GM04504 (cell line): ENCODE data around the gene CLSTN3.

ENCODE experiments used
- DNase-seq: peaks from one replicate; pipeline ENCODE4 v3.0.0-alpha.2; 2012; ENCODE audit warnings: low read depth

The CLSTN3 gene

DNA sequence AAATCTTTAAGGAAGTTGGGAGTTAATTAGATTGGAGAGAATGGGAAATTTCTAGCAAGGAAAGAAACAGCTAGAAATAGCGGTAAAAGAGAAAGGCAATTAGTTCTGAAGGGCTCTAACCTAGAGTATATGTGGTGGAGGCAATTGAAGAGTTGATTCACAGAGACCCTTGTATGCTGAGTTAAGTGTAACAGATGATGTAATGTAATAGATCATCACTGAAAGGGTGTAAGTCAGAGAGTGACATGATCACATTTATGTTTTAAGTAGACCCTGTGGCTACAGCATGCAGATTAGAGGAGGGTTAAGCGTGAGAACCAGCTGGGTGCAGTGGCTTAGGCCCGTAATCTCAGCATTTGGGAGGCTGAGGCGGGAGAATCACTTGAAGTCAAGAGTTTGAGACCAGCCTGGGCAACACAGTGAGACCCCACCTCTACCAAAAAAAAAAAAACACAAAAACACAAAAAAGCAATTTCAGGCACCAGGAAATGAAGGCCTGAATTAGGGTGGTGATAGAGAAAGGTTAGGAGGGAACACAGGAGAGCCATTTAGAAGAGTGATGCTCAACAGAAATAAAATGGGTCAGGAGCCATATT, 4.4 kb upstream of the CLSTN3 start:
- DNase-seq: no peak

DNA sequence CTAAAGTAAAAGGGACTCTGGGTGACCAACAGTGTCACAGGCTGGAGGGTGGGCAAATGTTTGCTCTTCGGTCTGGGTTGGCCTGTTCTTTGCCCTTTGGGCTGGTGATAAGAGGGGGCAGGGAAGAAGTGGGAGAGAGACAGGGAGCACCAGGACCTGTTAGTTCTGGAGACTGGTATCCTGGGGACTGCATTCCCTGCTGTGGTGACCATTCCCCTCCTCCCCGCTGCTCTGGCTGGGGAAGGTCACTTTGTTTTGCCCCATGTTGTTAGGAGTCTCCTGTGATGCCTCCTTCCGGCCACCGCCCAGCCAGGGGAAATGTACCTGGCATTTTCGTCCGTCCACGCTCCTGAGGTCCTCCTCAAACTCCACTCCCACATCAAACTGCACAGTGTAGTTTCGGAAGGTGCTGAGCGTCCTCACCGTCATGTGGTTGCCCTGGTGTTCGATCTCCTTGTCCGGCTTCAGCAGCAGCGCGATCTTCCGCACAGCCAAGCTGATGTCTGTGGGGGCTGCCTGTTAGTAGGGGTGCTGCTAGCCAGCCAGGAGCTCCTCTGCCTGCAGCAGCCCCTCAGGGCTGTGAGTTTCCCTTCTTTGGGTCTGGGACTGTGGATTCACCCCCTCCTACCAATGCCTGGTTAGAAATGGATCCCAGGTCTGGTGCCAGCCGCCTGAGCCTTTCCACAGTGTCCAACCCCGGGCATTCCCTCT, 2.1 kb upstream of the CLSTN3 start:
- DNase-seq: no peak

DNA sequence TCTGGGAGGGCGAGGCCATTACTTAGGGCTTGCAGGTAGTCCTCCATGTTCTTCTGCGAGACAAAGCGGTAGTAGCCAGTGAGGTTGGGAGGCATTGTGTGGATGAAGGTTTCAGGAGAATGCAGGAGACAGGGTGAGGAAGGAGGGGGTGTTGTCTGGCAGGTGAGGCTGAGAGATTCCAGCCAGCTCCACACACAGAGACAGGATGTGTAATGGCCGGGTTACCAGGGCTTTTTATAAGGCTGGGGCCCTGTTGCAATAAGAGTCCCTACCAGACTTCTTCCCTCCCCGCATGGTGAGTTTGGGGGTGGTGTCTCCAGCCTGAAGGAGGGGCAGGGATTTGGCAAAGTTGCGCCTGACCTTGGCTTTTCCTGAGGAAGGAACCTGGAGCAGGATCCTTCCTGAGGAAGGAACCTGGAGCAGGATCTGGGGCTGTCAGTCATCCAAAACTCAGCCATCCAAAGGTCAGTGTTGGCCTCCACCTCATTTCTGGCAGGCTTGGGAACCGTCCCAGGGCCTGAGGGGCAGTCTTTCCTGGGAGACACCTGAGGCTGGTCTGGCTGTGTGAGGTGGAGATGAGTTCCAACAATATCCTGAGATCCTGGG, 1.4 kb upstream of the CLSTN3 start, which contains the start of gene RBP5:
Gene RBP5 (minus strand): TSS at position 209 of the 606 bp plus-strand sequence. CDS start 114 bp downstream, at position 95.
- no peak for DNase-seq

DNA sequence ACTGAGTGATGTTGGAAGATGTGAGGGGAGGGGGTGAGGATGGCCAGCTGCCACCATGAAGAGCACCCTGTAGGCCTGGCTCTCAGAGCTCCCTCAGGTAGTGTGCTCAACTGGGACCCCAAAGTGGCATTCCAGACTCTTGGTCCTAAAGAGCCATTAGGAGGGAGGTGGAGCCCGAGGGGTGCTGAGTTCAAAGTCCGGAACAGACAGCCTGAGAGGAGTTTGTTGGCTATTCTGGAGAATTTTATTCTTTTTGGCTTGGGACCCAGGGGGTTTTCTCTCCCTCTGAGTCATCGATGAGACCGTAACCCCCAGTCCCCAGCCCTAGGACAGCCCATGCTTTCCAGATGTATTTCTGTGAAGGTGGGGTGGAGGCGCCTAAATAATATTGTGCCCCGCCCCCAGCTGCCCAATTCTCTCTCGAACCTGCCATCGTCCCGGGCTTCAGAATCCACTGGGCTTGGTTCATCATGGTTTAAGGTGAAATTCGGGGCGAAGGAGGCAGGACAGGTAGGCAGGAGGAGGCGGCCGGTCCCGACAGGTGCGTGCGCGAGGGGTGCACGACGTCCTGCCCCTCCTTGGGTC, 792 bp upstream of the CLSTN3 start:
- DNase-seq: no peak

DNA sequence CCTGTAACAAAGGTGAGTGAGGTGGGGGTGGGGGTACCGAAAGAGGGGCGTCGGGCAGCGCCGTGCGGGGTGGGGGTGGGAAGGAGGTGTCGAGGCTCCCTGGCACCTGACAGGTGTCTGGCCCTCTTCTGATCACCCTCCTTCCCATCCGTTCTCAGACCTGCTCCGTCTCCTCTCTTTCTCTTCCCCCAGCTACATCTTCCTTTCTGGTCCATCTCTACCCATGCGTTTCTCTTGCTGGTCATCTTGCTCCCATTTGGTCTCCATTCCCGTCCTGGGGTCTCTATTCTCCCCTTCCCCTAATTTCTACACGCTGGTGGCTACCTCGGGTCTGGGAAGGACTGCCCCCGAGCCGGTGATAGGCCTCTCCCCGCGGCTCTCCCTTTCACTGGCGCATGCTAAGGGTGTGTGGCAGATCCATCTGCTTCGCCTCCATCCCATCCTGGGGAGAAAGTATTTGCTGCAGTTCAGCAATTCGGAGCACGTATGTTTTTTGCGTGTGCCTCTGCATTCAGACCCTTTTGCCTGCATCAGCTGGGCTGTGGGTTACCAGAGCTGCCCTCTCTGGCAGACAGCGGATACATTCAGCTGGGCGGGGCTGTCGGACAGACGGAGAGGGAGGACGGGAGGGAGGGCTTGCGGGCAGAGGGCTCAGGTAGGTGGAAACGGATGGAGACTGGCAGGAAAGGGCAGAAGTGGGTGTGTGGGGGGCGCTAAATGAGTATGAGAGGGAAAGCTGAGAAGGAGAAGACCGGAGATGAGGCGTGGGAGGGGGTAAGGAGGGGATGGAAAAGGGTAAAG, 730 bp downstream of the CLSTN3 start:
- no peak for DNase-seq

DNA sequence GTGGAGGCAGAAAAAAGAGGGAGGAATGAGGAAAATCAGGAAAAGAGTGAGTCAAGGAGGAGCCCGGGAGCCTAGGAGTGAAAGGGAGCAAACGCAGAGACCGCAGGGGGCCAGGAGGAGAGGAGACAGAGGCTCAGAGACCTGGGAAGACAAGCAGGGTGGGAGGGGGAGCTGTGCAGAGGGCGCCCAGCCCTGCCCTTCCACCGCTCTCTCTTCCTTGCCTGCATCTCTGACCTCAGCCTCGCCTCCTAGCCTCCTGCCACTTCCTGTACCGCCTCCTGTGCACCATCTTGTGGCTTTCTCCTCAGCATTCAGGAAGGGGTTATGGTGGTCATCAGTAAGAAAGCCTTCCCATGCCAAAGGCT, 1.3 kb downstream of the CLSTN3 start:
- no peak for DNase-seq

DNA sequence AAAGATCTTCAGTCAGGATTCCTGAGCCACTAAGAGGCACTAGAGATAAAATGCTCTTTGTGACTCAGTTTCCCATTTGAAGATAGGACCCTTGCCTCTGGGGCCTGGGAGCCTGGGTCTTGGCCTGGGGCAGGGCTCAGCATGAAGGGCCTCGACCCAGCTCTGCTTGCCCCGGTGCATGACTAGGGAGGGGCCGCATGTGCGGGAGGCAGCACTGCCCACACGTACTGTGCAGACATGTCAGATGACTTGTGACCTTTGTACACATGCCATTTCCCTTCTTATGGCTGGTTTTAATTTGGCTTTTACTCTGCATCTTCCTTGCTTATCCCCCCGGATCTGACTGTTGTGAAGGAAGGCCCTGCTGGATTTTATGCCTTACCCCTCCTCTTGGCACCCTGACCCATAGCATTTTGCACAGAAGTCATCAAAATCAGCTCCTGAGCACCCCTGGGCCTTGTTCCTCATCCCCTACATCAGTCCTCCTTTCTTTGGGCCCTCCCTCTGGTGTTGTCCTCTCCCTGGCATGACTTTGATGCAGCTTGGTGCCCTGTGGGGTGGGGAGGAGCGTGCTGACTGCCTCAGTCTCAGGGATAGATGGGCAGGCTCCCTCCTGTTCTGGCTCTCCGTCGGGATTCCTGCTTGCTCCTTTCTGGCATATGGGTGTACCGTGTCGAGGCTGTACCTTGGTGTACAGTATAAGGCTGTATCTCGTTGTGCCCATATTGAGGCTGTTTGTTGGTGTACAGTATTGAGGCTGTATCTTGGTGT, 4.4 kb downstream of the CLSTN3 start:
- no peak for DNase-seq

DNA sequence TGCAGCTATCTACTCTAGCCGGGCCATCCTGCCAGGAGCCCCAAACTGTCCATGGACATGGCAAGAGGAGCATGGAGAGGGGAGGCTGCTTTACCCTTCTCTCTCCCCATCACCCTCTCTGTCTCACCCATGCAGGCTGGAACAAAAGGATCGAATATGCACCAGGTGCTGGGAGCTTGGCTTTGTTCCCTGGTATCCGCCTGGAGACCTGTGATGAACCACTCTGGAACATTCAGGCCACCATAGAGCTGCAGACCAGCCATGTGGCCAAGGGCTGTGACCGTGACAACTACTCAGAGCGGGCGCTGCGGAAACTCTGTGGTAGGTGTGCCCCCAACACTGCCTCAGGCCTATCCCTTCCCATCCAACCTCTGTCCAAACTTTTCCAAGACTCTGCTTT, 5.9 kb downstream of the CLSTN3 start:
- no peak for DNase-seq

DNA sequence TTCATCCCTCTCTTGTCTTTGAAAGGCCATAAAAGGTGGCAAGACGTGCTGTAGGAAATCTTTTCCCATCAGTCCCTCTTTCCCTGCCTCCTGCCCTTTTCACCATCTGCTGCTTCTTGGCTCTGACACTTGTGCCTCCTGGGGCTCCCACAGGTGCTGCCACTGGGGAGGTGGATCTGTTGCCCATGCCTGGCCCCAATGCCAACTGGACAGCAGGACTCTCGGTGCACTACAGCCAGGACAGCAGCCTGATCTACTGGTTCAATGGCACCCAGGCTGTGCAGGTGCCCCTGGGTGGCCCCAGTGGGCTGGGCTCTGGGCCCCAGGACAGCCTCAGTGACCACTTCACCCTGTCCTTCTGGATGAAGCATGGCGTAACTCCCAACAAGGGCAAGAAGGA, 6.5 kb downstream of the CLSTN3 start:
- DNase-seq: no peak

DNA sequence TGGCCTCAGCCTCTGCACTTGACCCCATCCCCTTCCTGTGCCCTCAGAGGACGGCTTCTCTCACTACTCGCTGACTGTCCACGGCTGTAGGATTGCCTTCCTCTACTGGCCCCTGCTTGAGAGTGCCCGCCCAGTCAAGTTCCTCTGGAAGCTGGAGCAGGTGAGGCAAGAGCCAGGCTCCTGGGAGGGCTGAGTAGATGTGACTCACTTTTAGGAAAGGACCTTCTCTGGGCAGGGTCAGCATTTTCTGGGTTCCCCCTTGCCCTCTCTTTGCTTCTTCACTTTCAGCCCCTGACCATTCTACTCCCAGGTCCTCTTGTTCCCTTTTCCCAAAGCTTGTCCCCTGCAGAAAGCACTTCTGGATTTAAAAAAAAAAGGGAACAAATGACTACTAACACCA, 7.7 kb downstream of the CLSTN3 start:
- no peak for DNase-seq

DNA sequence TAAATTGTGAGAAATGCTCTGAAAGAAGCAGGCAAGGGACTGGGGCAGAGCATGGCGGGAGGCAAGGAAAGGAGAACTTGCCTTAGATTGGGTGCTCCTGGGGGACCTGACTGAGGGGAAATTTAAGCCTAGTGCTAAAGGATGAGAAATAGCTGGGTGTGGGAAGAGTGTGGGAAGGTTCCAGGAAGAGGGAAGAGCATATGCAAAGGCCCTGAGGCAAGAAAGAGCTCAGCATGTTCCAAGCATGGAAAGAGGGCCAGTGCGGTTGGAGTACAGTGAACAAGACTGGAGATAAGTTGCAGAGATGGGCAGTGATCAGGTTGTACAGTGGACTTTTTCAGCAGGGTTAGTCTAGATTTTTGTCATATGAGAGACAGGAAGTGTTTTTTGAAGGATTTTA, 9.0 kb downstream of the CLSTN3 start:
- DNase-seq: no peak

DNA sequence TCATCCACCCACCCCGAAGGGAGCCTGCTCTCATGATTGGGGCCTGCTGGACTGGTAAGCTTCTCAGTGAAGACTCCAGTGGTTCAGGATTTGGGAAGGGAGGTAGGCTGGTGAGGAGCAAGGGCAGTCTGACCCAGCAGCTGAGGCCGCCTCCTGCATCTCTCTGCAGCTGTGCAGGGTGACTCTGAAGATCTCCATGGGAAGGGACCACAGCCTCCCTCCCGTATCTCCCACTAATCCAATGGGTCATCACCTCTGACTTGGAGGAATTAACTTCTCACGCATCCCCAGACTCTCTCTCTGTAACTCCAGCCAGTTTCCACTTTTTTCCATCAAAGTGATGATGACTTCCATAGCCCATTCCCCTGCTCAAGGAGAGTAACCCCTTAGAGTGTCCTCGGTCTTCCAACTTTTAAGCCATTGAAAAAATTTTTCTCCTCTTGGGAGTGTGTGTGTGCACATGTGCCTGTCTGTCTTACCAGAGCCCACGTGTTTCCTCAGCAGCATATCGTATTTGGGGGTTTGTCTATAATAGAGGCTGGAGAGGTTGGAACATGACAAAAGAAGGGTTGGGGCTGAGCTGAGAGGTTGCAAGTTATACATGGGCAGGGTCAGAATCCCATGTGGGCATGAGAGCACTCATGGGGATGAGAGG, 11.3 kb downstream of the CLSTN3 start:
- DNase-seq: no peak

DNA sequence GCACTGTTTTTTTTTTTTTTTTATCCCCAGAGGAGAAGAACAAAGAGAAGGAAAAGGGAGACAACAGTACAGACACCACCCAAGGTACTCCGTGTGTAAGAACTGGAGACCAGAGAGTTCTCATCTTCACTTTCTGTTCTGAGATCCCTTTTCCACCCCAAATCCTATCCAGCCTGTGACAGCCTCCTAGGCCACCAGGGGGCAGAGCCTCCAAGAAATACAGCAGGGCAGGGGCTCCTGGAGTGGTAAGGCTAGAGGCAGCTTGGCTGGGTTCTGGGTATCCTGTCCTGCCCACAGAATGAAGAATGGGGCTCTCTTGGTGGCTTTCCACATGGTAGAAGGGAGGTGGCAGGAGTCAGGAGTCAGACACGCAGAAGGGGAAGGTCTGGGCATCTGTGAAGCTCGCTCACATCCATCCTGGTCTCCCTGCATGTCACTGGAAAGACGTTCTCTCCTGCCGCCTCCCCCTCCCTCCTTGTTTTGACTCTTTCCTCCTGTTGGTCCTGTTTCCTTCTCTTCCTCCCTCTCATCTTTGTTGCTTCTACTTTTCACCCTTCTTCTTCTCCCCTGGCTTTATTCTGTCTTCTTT, 12.0 kb downstream of the CLSTN3 start:
- no peak for DNase-seq

DNA sequence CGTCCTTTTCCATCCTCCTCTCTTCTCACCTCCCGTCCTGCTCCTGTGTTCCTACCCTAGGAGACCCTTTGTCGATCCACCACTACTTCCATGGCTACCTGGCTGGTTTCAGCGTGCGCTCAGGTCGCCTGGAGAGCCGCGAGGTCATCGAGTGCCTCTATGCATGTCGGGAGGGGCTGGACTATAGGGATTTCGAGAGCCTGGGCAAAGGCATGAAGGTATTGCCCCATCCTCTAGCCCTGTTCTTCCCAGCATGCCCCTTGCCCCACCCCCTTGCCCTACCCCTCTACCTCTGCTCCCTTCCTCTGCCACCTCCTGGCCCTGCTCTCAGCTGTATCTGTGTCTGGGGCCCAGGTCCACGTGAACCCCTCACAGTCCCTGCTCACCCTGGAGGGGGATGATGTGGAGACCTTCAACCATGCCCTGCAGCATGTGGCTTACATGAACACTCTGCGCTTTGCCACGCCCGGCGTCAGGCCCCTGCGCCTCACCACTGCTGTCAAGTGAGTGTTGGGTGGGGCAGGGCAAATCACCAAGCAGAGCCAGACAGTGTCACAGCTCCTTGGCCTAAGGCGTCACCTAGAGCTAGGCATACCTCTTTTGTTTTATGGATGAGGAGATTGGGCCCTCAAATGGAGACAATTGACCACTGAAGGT, 12.8 kb downstream of the CLSTN3 start:
- no peak for DNase-seq

DNA sequence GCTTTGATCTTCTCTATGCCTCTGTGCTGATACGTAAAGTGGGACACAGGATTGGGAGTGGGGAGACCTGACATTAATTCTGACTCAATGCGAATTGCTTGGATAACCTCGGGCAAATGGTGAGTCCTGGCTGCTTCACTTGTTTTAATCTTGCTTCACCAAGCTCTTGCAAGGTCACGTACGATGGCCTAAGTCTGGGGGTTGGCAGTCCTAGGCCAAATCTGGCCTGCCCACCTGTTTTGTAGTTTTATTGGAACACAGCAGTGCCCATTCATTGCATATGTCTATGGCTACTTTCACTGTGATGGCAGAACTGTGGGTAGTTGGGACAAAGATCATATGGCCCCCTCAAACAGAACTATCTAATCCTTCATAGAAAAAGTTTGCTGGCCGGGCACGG, 13.4 kb downstream of the CLSTN3 start:
- no peak for DNase-seq

DNA sequence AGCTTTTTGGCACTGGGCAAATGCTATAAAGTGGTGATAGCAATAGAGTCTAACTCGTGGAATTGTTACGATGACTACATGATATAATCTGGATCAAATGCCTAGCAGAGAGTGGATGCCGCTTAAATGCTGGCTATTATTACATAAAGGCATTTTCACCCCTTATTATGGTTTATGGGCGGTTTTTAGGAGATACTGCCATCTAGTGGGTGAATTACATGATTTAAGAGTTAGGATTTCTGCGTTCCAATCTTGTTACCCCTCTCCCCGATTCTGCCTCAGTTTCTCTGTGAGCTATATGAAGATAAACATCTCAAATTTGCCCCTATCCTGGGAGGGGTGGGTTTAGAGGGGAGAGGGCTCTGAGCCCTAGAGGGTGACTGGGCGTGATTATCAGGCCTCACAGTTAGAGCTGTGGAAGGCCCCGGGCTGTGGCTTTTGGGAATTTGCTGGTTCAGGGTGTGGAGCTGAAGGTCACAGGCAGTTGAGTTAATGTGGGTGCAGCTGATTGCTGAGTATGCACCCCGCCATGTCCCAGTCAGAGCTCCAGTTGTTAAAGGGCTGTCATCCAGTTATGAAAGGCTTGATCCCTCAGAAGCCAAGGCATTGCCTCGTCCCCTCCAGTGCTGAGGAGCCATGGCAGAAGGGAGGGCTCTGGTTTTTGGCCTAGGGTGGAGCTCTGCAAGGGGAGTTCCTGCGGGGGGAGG, 14.4 kb downstream of the CLSTN3 start:
- no peak for DNase-seq

DNA sequence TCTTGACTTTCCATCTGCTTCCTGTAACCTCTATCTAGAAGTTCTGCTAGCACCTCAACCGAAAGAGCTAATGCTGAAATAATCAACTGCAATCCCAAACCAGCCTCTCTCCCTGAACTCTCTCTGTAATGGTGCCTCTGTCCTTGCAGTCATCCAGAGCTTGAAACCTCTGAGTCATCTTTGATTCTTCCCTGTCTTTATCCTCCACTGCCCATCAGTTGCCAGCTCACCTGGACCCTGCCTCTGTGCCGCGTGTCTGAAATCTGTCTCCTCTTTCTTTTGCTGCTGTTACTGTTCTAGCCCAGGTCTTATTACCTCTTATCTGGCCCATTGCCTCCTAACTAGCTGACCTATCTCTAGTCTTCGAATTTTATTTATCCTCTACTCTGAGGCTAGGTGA, 15.5 kb downstream of the CLSTN3 start:
- no peak for DNase-seq

DNA sequence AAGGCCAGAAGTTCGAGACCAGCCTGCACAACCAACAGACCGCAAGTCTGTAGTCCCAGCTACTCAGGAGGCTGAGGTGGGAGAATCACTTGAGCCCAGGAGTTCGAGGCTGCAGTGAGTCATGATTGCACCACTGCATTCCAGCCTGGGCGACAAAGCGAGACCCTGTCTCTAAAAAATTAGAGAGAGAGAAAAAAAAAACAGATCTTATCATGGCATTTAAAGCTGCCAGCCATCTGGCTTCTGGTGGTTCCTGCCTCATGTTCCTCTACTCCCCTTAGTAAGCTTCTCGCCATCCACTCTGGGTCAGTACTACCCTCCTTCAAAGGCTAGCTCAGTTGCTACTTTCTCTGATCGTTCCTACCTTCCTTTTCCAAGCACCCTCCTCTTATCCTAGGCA, 16.1 kb downstream of the CLSTN3 start:
- no peak for DNase-seq

DNA sequence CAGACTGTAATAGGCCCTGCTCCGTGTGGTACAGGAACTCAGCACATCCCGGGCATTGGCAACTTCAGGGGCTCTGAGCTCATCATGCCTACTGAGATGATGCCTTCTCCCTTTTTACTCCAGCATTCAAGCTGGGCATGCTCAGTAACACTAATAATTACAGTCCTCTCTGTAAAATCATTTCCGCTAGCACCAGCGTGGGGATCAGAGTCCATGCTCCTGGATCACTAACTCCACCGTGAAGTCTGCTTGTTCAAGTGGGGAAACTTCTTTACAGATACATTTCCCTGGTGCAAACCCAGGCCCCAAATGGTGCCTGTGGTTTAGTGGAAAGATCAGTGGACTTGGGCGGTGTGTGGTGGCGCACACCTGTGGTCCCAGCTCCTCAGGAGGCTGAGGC, 16.7 kb downstream of the CLSTN3 start:
- DNase-seq: no peak

DNA sequence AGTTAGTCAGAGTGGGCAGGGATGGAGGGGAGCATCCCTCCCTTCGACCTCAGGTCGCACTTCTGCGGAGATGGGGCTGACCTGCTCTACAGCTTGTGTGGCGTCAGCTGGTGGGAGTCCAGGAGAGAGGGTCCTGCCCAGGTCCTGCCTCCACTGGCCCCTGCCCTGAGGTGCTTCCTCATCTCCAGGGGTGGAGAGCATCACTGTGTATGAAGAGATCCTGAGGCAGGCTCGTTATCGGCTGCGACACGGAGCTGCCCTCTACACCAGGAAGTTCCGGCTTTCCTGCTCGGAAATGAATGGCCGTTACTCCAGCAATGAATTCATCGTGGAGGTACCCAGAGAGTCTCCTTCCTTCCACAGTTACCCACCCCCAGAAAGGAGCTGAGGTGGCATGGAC, 20.2 kb downstream of the CLSTN3 start:
- DNase-seq: no peak
